CD4-positive, alpha-beta T cell treated with Interferon gamma for 1 hour (primary cell): ENCODE results near the gene ADGB.
"Not testable (repeated sequence)": the region's sequence is repeated elsewhere in the genome, so short reads cannot be mapped to it uniquely, and the experiment has no call there.

ENCODE experiments used
- DNase-seq: peaks from one replicate; pipeline ENCODE4 v3.0.0-alpha.2; 2020

ADGB gene

DNA sequence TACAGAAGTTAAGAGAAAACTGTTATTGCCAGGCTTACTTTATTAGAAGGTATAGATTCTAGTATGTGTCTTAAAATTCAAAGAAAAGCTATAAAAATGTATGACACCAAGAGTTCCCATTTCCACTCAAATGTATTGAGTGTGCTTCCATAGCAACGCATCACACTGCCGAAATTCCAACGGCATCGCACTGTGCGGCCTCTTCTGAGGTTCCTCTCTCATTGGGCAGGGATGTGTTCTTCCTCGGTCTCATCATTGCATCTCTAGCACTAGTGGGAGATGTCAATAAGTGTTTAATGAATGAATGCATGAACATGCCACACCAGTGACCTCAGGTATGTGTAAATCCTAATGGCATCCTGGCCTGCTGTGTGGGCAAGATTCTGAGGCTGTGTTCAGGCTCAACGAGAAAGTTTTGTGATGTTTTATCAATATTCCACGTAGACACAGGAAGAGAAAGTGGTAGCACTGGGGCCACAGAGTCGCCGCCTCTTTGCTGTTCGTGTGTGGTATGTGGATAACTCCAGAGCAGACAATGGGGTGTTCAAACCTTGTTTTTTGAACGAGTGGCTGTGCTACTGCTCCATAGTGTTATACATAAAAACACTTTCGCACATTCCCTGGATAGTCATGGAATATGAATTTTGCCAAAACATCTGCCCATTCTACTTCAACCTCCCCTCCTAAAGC lies 171.6 kb downstream of the ADGB start:
- DNase-seq = no peak

DNA sequence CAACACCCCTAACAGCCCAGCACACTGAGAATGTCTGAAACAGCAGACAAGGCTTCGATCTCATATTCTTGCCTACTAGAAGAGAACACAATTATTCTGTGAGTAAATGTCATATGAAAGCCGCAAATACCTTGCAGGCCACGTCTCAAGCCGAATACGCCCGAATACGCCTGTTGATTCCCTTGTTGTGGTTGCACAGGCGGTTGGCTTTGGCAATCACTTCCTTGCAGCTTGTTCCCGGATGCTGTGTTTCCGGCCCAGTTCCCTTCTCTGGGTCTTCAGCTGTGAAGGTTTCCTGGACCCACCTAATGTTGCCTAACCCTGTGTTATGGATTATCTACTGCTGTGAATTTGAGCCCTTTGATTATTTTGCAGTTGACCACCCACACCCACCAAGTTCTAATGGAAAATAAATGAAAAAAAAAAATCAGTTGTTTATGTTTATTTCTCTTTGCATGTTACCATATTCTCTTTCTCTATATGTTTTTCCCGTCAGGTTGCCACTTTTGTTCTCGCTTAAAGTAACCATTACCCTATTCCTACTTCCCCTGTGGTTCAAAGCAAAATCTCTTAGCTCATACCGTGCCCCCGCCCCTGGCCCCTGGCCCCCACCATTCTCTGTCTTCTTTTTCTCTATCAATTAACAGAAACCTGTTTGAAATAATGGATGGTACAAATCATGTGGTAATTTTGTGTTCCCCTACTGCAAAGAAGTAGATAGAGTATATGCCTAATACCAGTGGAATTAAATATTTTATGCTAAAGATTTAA lies 172.4 kb downstream of the ADGB start:
- DNase-seq = peak; percentile 51

GRCh38 chr6:146775220-146775619 lies 176.4 kb downstream of the ADGB start:
- DNase-seq = no peak

GRCh38 chr6:146781836-146782235 lies 183.1 kb downstream of the ADGB start:
- DNase-seq = no peak

- DNase-seq = no peak
These were observed 186.3 kb downstream of the ADGB start for GRCh38 chr6:146785001-146785585.

GRCh38 chr6:146787876-146788508 lies 189.2 kb downstream of the ADGB start:
- no peak for DNase-seq

DNA sequence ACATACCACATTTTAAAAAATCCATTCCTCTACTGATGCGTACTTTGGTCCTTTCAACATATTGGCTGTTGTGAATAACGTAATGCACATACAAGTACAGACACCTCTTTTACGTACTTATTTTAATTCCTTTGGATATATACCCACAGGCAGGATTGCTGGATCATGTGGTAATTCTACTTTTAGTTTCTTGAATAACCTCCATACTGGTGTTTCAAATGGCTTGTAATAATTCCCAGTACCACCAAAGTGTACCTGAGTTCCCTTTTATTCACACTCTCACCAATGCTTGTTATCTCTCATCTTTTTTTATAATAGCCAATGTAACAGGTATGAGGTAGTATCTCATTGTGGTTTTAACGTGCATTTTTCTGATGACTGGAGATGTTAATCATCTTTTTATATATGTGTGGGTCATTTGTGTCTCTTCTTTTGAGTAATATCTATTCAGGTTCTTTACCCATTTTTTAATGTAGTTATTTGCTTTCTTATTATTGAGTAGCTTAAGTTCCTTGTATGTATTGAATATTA lies 191.9 kb downstream of the ADGB start:
- no peak for DNase-seq

- no peak for DNase-seq
These were observed 193.2 kb downstream of the ADGB start for GRCh38 chr6:146791930-146792329.

GRCh38 chr6:146793218-146793617 lies 194.4 kb downstream of the ADGB start:
- DNase-seq = not testable (repeated sequence)

DNA sequence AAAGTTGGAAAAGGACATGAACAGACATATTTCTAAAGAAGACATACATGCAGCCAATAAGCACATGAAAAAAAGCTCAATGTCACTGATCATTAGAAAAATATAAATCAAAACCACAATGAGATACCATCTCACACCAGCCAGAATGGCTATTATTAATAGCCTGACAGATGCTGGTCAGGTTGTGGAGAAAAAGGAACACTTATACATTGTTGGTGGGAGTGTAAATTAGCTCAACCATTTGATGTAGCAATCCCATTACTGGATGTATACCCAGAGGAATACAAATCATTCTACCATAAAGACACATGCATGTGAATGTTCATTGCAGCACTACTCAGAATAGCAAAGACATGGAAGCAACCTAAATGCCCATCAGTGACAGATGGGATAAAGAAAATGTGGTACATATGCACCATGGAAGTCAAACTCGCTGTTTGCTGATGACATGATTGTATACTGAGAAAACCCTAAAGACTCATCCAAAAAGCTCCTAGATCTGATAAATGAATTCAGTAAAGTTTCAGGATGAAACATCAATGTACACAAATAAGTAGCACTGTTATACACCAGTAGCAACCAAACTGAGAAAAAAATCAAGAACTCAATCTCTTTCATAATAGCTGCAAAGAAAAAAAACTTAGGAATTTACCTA lies 196.8 kb downstream of the ADGB start:
- no peak for DNase-seq

- not testable (repeated sequence) for DNase-seq
These were observed 204.4 kb downstream of the ADGB start for GRCh38 chr6:146803167-146803566.

GRCh38 chr6:146803601-146804000 lies 204.8 kb downstream of the ADGB start:
- DNase-seq = no peak

GRCh38 chr6:146805546-146806325 lies 207.0 kb downstream of the ADGB start:
- no peak for DNase-seq

GRCh38 chr6:146809014-146809413 lies 210.2 kb downstream of the ADGB start:
- DNase-seq = not testable (repeated sequence)

- DNase-seq = not testable (repeated sequence)
These were observed 214.1 kb downstream of the ADGB start for GRCh38 chr6:146812811-146813321.

DNA sequence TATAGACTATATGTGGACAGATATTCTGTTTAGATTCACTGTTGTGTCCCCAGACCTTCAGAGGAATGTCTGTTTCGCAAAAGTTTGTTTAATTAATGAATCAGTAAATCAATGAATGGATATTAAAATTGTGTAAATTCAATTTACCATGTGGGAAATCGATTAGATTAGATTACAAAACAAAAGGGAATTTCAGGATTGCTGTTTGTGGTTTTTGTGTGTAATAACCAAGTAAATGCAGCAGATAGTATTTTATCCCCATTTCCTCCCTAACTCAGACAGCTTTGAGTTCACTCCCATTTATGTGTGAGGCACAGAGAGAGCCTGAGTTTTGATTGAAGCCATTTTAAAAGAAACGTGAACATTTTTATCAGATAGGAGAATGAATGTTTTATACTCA lies 214.8 kb downstream of the ADGB start:
- DNase-seq = no peak

- DNase-seq = no peak
These were observed 215.5 kb downstream of the ADGB start for GRCh38 chr6:146814148-146814750.

- DNase-seq = not testable (repeated sequence)
These were observed 217.0 kb downstream of the ADGB start for GRCh38 chr6:146815511-146816462.

- no peak for DNase-seq
These were observed 221.0 kb downstream of the ADGB start for GRCh38 chr6:146819596-146820320.
